Natural killer cell (primary cell): ENCODE data around the gene ZIC1. TPM values are rescaled to one million over a fixed set of nuclear protein-coding genes. Genes with fewer than 3 reads are reported as not detected.

ENCODE experiments used
- ATAC-seq, 3 donors: fragments of 150-1000 bp in 2 of 3; fragments of 200-7000 bp in 1 of 3; cut with Tn5 transposase; 1 replicate in 1 of 3; 2 replicates in 2 of 3; pipeline ENCODE4 v1.10.0; 2021; ENCODE audit warnings: mild to moderate bottlenecking in 2 of 3, moderate library complexity in 2 of 3
- DNase-seq, 2 donors: peaks; one replicate each; pipeline versions ENCODE4 v3.0.0 to v3.0.0-alpha.2; 2013 to 2021; ENCODE audit warnings: mixed read lengths in 1 of 2
- H3K27ac ChIP-seq: one replicate; pipeline ENCODE4 v1.5.1; 2013; ENCODE audit warnings: mild to moderate bottlenecking, low read length
- H3K27me3 ChIP-seq: one replicate; pipeline ENCODE4 v1.6.1; 2013; ENCODE audit warnings: low read length; ENCODE audit not compliant: control insufficient read depth, insufficient read depth
- H3K36me3 ChIP-seq: one replicate; pipeline ENCODE4 v1.6.1; 2013; ENCODE audit warnings: low read length; ENCODE audit not compliant: control insufficient read depth, insufficient read depth
- H3K4me1 ChIP-seq: one replicate; pipeline ENCODE4 v1.6.1; 2013; ENCODE audit warnings: low read length; ENCODE audit not compliant: control insufficient read depth, insufficient read depth
- H3K4me3 ChIP-seq: one replicate; pipeline ENCODE4 v1.5.1; 2013; ENCODE audit warnings: low read length
- H3K9me3 ChIP-seq: one replicate; pipeline ENCODE4 v1.6.1; 2013; ENCODE audit warnings: low read length; ENCODE audit not compliant: control insufficient read depth, insufficient read depth
- H3K27ac Mint-ChIP-seq, 2 donors: one replicate each; pipeline ENCODE4 v1.8.0; 2022; ENCODE audit warnings: mild to moderate bottlenecking in 2 of 2, mixed read lengths in 2 of 2, moderate library complexity in 1 of 2
- H3K27me3 Mint-ChIP-seq, 2 donors: one replicate each; pipeline ENCODE4 v1.8.0; 2022; ENCODE audit warnings: low read depth in 2 of 2, mixed read lengths in 2 of 2
- H3K36me3 Mint-ChIP-seq: one replicate; pipeline ENCODE4 v1.8.0; 2022; ENCODE audit warnings: mixed read lengths
- H3K4me1 Mint-ChIP-seq, 2 donors: one replicate each; pipeline ENCODE4 v1.8.0; 2022; ENCODE audit warnings: mixed read lengths in 2 of 2
- H3K4me3 Mint-ChIP-seq: one replicate; pipeline ENCODE4 v1.8.0; 2022; ENCODE audit warnings: mild to moderate bottlenecking, moderate library complexity, mixed read lengths
- H3K9me3 Mint-ChIP-seq, 2 donors: one replicate each; pipeline ENCODE4 v1.8.0; 2022; ENCODE audit warnings: mixed read lengths in 2 of 2
- WGBS: methylation state at CpG from one replicate; pipeline ENCODE4 v1.1.7; 2013; ENCODE audit warnings: missing lambda C conversion rate; ENCODE audit not compliant: insufficient coverage; 5-methylcytosine and 5-hydroxymethylcytosine counted together
- intact Hi-C: fragments of 100-400 bp; cut with micrococcal nuclease; formaldehyde crosslinking; loops from one replicate; pipeline ENCODE4 v1.14.2; 2022
- total RNA-seq, 4 donors: library from RNA; stranded (reverse); fragments of 120-200 nt in 1 of 4; gene quantifications; one replicate each; pipeline versions ENCODE4 v1.2.3 to v1.2.4, GENCODE V29; 2013 to 2022
- TF ChIP-seq, protein P1 (sequence below): fragments of 200-600 bp; IDR thresholded peaks from one replicate; pipeline ENCODE4 v1.8.0; 2022; ENCODE audit warnings: antibody characterized with exemption

Gene ZIC1
- total RNA-seq, 3 donors from 2014 or later (not counting 1 experiment from before 2014, with no cell fraction given) = not detected

DNA sequence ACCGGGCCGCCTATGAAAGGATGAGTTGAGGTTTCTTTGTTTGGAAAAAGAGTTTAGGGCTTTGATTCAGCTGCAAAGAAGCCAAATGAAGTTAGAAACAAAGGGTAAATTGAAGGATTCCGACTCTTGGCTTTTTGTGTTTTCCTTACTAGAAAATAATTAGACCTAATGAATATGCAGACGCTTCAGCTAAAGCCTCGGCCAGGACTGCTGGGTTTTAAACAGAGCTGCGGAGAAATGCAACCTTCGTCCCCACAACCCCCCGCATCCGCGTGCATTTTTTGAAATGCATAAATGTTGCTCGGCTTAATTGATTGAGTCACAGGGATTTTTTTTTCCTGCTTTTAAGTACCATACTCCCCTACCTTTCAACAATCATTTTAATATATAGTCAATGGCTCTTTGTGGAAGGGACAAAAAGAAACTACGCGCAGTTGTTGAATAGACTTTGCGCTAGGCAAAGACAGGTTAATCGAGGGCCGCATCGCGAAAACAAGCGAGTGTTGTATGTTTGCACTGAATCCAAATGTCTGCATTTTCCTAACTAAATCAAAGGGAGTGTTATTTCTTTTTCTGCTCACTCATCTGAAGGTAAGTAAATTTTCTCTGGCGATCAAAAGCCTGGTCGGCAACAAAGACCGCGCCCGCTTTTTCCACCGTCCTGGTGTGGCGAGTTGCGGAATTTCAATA, 1.5 kb upstream of the ZIC1 start:
- DNase-seq (no peak), ATAC-seq (no peak)
- Histone ChIP-seq H3K4me3 (no peak overlapping the region), H3K27me3 (peaks cover 64% of the 10 kb centered on the region), H3K27ac (no peak overlapping the region), H3K4me1 (peaks cover 16% of the 10 kb centered on the region), H3K9me3 (peaks cover 33% of the 10 kb centered on the region), H3K36me3 (no peaks in the 10 kb centered on the region)
- Mint-ChIP-seq H3K4me1 (peaks cover 0 to 14% of the 10 kb centered on the region in 2 donors), H3K4me3 (no peak overlapping the region), H3K27me3 (peaks cover 60 to 71% of the 10 kb centered on the region in 2 donors), H3K27ac (no peak overlapping the region), H3K36me3 (peaks cover 32% of the 10 kb centered on the region), H3K9me3 (peaks cover 3 to 12% of the 10 kb centered on the region in 2 donors)
- WGBS = 16% methylated on average over 27 of the region's 27 CpGs
- intact Hi-C loops = no loop called here
- TF ChIP-seq, protein P1, sequence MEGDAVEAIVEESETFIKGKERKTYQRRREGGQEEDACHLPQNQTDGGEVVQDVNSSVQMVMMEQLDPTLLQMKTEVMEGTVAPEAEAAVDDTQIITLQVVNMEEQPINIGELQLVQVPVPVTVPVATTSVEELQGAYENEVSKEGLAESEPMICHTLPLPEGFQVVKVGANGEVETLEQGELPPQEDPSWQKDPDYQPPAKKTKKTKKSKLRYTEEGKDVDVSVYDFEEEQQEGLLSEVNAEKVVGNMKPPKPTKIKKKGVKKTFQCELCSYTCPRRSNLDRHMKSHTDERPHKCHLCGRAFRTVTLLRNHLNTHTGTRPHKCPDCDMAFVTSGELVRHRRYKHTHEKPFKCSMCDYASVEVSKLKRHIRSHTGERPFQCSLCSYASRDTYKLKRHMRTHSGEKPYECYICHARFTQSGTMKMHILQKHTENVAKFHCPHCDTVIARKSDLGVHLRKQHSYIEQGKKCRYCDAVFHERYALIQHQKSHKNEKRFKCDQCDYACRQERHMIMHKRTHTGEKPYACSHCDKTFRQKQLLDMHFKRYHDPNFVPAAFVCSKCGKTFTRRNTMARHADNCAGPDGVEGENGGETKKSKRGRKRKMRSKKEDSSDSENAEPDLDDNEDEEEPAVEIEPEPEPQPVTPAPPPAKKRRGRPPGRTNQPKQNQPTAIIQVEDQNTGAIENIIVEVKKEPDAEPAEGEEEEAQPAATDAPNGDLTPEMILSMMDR = no peak

DNA sequence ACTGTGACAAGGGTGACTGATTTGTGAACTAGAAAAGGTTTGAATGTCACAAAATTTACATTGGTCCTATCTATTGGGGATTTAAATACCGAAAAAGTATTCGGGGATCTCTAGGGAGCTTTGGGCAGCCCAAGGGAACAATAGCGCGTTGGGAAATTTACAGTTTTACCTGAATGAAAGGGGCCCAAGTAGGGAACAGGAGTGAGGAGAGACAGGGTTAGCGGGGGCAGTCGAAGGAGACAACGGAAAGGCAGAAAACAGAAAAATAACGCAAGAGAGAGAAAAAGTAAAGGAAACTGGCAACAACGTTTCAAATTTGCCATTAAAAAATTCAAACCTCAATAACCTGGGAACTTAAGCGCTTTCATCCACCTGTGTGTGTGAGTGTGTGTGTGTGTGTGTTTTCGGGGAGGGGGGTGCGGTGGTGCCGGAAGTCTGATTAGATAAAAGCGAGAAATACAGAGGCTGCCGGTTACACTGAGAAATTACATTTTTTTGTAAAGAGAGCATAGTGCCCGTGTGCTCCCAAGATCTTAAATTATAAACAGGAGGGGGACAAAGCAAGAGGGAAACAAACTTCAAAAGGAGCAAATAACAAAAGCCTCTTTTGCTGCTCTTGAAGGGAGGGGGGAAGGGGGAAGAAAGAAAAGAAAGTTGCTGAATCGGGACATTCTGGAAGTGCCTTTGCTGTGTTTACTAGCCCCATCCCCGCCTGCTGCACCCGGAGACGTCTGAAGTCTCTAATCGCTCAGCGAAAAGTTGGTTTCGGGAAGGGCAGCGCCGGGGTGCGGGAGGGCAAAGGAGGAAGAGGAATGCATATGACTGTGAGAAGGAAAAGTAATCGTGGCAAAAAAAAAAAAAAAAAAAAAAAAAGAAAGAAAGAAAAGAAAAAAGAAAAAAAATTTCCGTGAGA, 721 bp upstream of the ZIC1 start:
- peaks cover 69% of the 10 kb centered on the region for H3K27me3 ChIP-seq
- DNase-seq (no peak), ATAC-seq (no peak)
- H3K4me1 ChIP-seq = peaks cover 22% of the 10 kb centered on the region
- TF ChIP-seq, protein P1 = no peak
- Mint-ChIP-seq H3K36me3 (peaks cover 34% of the 10 kb centered on the region), H3K4me1 (peaks cover 4 to 19% of the 10 kb centered on the region in 2 donors), H3K27me3 (peaks cover 62 to 76% of the 10 kb centered on the region in 2 donors), H3K4me3 (peak overlapping the region; percentile 68), H3K9me3 (peaks cover 3 to 13% of the 10 kb centered on the region in 2 donors), H3K27ac (no peak overlapping the region)
- no peak overlapping the region for H3K4me3 ChIP-seq
- 17% methylated on average over 27 of the region's 28 CpGs for WGBS
- intact Hi-C loops = no loop called here
- no peak overlapping the region for H3K27ac ChIP-seq
- peaks cover 36% of the 10 kb centered on the region for H3K9me3 ChIP-seq
- H3K36me3 ChIP-seq = no peaks in the 10 kb centered on the region

DNA sequence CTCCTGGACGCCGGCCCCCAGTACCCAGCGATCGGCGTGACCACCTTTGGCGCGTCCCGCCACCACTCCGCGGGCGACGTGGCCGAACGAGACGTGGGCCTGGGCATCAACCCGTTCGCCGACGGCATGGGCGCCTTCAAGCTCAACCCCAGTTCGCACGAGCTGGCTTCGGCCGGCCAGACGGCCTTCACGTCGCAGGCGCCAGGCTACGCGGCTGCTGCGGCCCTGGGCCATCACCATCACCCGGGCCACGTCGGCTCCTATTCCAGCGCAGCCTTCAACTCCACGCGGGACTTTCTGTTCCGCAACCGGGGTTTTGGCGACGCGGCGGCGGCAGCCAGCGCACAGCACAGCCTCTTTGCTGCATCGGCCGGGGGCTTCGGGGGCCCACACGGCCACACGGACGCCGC, 956 bp downstream of the ZIC1 start:
- H3K4me3 Mint-ChIP-seq = no peak overlapping the region
- no peaks in the 10 kb centered on the region for H3K36me3 ChIP-seq
- peaks cover 3 to 15% of the 10 kb centered on the region in 2 donors for H3K9me3 Mint-ChIP-seq
- H3K27ac Mint-ChIP-seq = no peak overlapping the region
- DNase-seq = no peak
- peaks cover 25% of the 10 kb centered on the region for H3K4me1 ChIP-seq
- H3K4me1 Mint-ChIP-seq = peaks cover 7 to 22% of the 10 kb centered on the region in 2 donors
- ATAC-seq = no peak
- no peak overlapping the region for H3K4me3 ChIP-seq
- no peak overlapping the region for H3K27ac ChIP-seq
- peaks cover 65 to 76% of the 10 kb centered on the region in 2 donors for H3K27me3 Mint-ChIP-seq
- H3K36me3 Mint-ChIP-seq = peaks cover 39% of the 10 kb centered on the region
- peaks cover 36% of the 10 kb centered on the region for H3K9me3 ChIP-seq
- WGBS = 7% methylated on average over 52 of the region's 52 CpGs
- TF ChIP-seq, protein P1 = no peak
- intact Hi-C loops = no loop called here
- peaks cover 77% of the 10 kb centered on the region for H3K27me3 ChIP-seq
